ENCODE data around the gene NOS3.

GRCh38 chr7:150954201-150954985 is 36.4 kb upstream of the NOS3 start:
- TF ChIP-seq GFI1 (CRISPR knock-in tag; IDR thresholded peaks at IDR 0.05; ENCODE audit: borderline replicate concordance) (no peak), STAT6 (CRISPR knock-in tag; IDR thresholded peaks at IDR 0.05; ENCODE audit: borderline replicate concordance) (no peak), CC2D1A (CRISPR knock-in tag; IDR thresholded peaks at IDR 0.05) (no peak), ZBTB21 (CRISPR knock-in tag; IDR thresholded peaks at IDR 0.05) (no peak), CBFB (CRISPR knock-in tag; IDR thresholded peaks at IDR 0.05) (no peak)
- TF ChIP-seq, protein P1, sequence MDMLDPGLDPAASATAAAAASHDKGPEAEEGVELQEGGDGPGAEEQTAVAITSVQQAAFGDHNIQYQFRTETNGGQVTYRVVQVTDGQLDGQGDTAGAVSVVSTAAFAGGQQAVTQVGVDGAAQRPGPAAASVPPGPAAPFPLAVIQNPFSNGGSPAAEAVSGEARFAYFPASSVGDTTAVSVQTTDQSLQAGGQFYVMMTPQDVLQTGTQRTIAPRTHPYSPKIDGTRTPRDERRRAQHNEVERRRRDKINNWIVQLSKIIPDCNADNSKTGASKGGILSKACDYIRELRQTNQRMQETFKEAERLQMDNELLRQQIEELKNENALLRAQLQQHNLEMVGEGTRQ (IDR thresholded peaks at IDR 0.05; ENCODE audit: low read depth, low read length) = no peak
- TF ChIP-seq, protein P1 (CRISPR knock-in tag; IDR thresholded peaks at IDR 0.05; ENCODE audit: borderline replicate concordance) = no peak
